Measurements from ENCODE around the gene VAV2.
A peak's percentile ranks its signal among the peaks of the same experiment; 100 is the strongest.

The VAV2 gene

GRCh38 chr9:133784731-133785561 lies 207.2 kb downstream of the VAV2 start:
- Mint-ChIP-seq H3K36me3 (ENCODE audit: low read depth) (no peaks in the 10 kb centered on the region), H3K9me3 (no peaks in the 10 kb centered on the region), H3K27me3 (ENCODE audit: low read depth, poor library complexity) (peaks cover 5% of the 10 kb centered on the region), H3K27ac (no peak overlapping the region), H3K4me3 (no peak overlapping the region), H3K4me1 (peaks cover 19% of the 10 kb centered on the region)
- TF ChIP-seq, protein P1, sequence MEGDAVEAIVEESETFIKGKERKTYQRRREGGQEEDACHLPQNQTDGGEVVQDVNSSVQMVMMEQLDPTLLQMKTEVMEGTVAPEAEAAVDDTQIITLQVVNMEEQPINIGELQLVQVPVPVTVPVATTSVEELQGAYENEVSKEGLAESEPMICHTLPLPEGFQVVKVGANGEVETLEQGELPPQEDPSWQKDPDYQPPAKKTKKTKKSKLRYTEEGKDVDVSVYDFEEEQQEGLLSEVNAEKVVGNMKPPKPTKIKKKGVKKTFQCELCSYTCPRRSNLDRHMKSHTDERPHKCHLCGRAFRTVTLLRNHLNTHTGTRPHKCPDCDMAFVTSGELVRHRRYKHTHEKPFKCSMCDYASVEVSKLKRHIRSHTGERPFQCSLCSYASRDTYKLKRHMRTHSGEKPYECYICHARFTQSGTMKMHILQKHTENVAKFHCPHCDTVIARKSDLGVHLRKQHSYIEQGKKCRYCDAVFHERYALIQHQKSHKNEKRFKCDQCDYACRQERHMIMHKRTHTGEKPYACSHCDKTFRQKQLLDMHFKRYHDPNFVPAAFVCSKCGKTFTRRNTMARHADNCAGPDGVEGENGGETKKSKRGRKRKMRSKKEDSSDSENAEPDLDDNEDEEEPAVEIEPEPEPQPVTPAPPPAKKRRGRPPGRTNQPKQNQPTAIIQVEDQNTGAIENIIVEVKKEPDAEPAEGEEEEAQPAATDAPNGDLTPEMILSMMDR (IDR thresholded peaks at IDR 0.05), result no peak
- no peak for DNase-seq

GRCh38 chr9:133783331-133783731 lies 208.8 kb downstream of the VAV2 start:
- no peak for DNase-seq
- no peak overlapping the region for H3K27ac Mint-ChIP-seq
- H3K9me3 Mint-ChIP-seq, result no peaks in the 10 kb centered on the region
- peaks cover 6% of the 10 kb centered on the region for H3K36me3 Mint-ChIP-seq (ENCODE audit: low read depth)
- H3K4me1 Mint-ChIP-seq, result peaks cover 26% of the 10 kb centered on the region
- H3K27me3 Mint-ChIP-seq (ENCODE audit: low read depth, poor library complexity), result peaks cover 3% of the 10 kb centered on the region
- H3K4me3 Mint-ChIP-seq, result no peak overlapping the region
- TF ChIP-seq, protein P1 (IDR thresholded peaks at IDR 0.05), result no peak

DNA sequence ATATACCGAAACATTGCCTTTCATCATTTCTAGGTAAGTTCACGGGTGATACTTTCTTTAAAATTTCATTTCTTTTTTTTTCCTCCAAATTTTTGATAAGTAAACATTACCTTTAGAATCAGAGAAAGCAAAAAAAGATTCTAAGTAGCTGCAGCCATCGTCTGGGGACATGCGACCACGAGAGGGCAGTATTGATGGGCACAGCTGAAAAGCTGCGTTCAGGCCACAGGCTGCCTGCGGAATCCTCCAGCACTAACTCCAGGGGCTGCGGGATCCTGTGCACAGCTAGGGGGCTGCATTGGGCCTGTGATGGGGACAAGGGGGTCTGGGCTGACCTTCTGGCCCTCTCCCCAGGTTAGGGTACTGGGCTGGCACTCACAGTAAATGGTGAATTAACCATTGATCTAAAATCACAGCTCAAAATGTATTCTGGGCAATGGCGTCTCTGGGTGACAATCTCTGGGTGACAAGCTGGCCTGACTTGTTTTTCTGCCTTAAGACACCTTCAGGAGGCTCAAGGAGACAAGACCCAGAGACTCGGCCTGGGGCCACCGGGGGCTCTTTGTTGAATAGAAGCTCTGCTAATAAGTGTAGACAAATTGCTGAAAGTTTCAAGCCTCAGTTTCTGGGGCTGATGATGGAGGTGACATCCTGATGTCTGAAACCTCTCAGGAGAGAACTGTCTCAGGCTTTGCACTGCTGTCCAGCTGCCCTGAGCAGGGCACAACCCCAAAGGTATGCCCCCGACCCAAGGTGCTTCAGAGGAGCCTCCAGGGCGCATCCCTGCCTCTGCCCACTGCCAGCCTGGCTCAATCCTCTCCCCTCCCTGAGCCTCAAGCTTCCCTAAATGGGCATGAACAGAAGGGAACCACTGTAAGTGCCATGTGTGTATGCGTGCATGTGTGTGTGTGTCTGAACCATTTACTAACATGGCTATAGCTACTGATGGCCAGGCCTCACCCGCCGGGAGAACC lies 209.7 kb downstream of the VAV2 start:
- Mint-ChIP-seq H3K27ac (no peak overlapping the region), H3K4me3 (no peak overlapping the region), H3K36me3 (ENCODE audit: low read depth) (peaks cover 6% of the 10 kb centered on the region), H3K9me3 (no peaks in the 10 kb centered on the region), H3K27me3 (ENCODE audit: low read depth, poor library complexity) (peaks cover 3% of the 10 kb centered on the region), H3K4me1 (peaks cover 26% of the 10 kb centered on the region)
- peak; percentile 87 for DNase-seq
- TF ChIP-seq, protein P1 (IDR thresholded peaks at IDR 0.05), result peak; percentile 84

DNA sequence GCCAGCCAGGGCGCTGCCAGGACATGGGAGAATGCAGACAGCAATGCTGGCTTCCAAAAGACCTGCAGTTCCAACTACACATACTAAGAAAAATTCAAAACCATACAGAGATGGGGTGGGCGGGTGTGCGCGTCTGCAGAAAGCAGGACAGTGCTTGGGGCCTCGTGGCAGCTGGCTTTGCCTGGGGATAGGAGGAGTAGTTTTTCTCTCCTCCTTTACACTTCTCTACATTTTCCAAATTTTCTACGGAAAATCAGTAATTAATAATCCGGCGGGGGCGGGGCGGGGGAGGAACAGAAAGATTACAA lies 210.3 kb downstream of the VAV2 start:
- TF ChIP-seq, protein P1 (IDR thresholded peaks at IDR 0.05), result no peak
- H3K4me3 Mint-ChIP-seq, result no peak overlapping the region
- DNase-seq, result no peak
- H3K36me3 Mint-ChIP-seq (ENCODE audit: low read depth), result peaks cover 6% of the 10 kb centered on the region
- peaks cover 26% of the 10 kb centered on the region for H3K4me1 Mint-ChIP-seq
- H3K9me3 Mint-ChIP-seq, result no peaks in the 10 kb centered on the region
- no peak overlapping the region for H3K27ac Mint-ChIP-seq
- H3K27me3 Mint-ChIP-seq (ENCODE audit: low read depth, poor library complexity), result peaks cover 3% of the 10 kb centered on the region

- H3K27me3 Mint-ChIP-seq (ENCODE audit: low read depth, poor library complexity), result peaks cover 3% of the 10 kb centered on the region
Measured at GRCh38 chr9:133780962-133781827, 210.9 kb downstream of the VAV2 start.

More at GRCh38 chr9:133780962-133781827, 210.9 kb downstream of the VAV2 start:
- TF ChIP-seq, protein P1 (IDR thresholded peaks at IDR 0.05), result no peak
- Mint-ChIP-seq H3K9me3 (no peaks in the 10 kb centered on the region), H3K4me1 (peaks cover 26% of the 10 kb centered on the region), H3K4me3 (no peak overlapping the region), H3K36me3 (ENCODE audit: low read depth) (peaks cover 6% of the 10 kb centered on the region), H3K27ac (no peak overlapping the region)
- no peak for DNase-seq
